Measurements from ENCODE around the gene PLPPR5.

PLPPR5 gene

GRCh38 chr1:98989556-98989907 is 15.1 kb downstream of the PLPPR5 start:
- DNase-seq (ENCODE audit: low read depth) = no peak
- no peak overlapping the region for H3K4me3 ChIP-seq (ENCODE audit: low read depth, low read length)
- TF ChIP-seq, protein P1, sequence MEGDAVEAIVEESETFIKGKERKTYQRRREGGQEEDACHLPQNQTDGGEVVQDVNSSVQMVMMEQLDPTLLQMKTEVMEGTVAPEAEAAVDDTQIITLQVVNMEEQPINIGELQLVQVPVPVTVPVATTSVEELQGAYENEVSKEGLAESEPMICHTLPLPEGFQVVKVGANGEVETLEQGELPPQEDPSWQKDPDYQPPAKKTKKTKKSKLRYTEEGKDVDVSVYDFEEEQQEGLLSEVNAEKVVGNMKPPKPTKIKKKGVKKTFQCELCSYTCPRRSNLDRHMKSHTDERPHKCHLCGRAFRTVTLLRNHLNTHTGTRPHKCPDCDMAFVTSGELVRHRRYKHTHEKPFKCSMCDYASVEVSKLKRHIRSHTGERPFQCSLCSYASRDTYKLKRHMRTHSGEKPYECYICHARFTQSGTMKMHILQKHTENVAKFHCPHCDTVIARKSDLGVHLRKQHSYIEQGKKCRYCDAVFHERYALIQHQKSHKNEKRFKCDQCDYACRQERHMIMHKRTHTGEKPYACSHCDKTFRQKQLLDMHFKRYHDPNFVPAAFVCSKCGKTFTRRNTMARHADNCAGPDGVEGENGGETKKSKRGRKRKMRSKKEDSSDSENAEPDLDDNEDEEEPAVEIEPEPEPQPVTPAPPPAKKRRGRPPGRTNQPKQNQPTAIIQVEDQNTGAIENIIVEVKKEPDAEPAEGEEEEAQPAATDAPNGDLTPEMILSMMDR (IDR thresholded peaks at IDR 0.05; ENCODE audit: insufficient read depth, low read depth, low read length, missing control alignments) = no peak

DNA sequence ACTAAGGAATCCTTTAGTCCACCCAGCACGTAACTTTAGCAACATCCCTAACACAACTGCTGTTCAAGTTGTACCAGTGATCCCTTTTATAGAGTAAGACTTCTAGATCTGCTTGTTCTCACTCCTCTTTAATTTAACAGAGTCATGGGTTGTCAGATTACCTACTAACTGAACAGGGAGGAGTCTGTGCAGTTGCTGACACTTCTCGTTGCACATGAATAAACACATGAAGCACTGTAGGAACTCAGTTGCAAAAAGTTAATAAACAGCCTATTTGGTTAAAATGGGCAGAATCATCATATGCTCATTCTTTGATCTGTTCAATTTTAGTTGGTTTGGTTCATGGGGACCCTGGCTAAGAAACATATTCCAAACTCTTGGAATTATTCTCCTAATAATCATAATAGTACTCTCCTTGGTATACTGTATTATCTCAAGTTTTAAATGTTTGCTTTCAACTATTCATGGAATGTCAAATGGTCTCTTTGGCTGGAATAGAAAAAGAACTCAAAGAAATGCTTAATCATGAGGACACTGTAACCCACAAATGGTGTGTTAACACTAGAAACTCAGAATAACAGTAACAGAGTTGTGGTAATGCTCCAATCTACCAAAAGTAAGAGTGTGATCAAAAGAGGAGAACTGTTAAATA is 15.6 kb downstream of the PLPPR5 start:
- H3K4me3 ChIP-seq (ENCODE audit: low read depth, low read length) = no peak overlapping the region
- TF ChIP-seq, protein P1 (IDR thresholded peaks at IDR 0.05; ENCODE audit: insufficient read depth, low read depth, low read length, missing control alignments) = no peak
- DNase-seq (ENCODE audit: low read depth) = no peak

DNA sequence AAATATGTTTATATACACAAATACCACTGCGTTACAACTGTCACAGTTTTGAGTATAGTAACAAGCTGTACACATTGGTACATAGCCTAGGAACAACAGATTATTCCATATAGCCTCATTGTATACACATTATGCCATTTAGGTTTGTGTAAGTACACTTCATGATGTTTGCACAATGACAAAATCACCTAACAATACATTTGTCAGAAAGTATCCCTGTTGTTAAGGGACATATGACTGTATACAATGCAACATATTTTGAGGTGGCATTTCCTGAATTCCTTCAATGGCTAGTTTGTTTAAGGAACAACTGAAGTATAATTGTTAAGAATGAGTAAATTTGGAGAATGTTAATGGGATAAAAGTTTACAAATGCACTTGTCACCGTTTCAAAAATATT is 19.0 kb downstream of the PLPPR5 start:
- no peak overlapping the region for H3K4me3 ChIP-seq (ENCODE audit: low read depth, low read length)
- no peak for DNase-seq (ENCODE audit: low read depth)
- TF ChIP-seq, protein P1 (IDR thresholded peaks at IDR 0.05; ENCODE audit: insufficient read depth, low read depth, low read length, missing control alignments) = no peak

DNA sequence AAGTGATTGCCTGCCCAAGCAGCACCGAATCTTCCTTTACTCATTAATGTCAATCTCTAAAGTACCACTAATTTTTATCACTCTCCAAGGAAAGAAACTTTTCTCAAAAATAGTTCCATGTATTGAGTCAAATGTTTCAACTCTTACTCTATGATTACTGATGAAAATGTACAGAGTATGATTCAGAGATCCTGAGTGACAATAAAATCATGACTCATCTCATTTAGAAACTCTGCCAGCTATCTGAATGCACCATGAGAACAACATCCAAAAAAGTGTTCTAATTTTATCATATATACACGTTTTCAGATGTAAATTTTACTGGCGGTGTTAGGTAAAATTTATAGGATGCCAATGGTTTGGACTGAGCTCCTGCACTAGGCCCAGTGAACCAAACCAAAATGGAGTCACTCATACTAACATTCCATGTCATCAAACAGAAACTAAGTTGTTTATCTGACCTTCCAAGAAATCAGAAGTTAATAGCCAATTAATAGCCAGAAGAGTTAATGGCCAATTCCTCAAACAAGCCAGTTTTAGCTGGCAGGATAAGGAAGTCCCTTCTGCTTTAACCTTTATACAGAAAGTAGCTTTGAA is 22.6 kb downstream of the PLPPR5 start:
- no peak for DNase-seq (ENCODE audit: low read depth)
- TF ChIP-seq, protein P1 (IDR thresholded peaks at IDR 0.05; ENCODE audit: insufficient read depth, low read depth, low read length, missing control alignments) = no peak

DNA sequence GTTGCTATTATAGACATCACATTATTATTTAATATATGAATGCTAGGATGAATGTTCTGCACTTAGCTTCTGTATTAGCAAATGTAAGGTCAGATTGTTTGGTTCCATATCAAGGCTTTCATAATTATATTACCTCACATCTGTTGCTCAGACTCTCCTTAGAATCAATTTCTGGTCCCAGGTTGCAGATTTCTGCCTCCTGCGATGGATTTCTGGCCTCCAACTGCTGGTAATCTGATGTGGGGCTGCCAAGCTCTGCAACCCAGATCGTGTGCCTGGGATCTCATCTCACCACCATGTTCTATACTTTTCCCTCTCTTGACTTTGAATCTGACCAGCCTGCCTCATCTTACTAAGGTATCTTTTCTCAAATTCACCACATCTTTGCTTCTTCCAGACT is 25.2 kb downstream of the PLPPR5 start:
- TF ChIP-seq, protein P1 (IDR thresholded peaks at IDR 0.05; ENCODE audit: insufficient read depth, low read depth, low read length, missing control alignments) = no peak
- DNase-seq (ENCODE audit: low read depth) = no peak
- H3K4me3 ChIP-seq (ENCODE audit: low read depth, low read length) = no peak overlapping the region

More for the DNA sequence above, 22.6 kb downstream of the PLPPR5 start:
- no peak overlapping the region for H3K4me3 ChIP-seq (ENCODE audit: low read depth, low read length)

GRCh38 chr1:98975810-98976209 is 28.9 kb downstream of the PLPPR5 start:
- no peak overlapping the region for H3K4me3 ChIP-seq (ENCODE audit: low read depth, low read length)

More at GRCh38 chr1:98975810-98976209, 28.9 kb downstream of the PLPPR5 start:
- DNase-seq (ENCODE audit: low read depth) = no peak
- TF ChIP-seq, protein P1 (IDR thresholded peaks at IDR 0.05; ENCODE audit: insufficient read depth, low read depth, low read length, missing control alignments) = no peak
